GM10266 (cell line): Measurements from ENCODE around the gene GPD1L.
A peak's percentile ranks its signal among the peaks of the same experiment; 100 is the strongest.
"Not testable (repeated sequence)": the region's sequence is repeated elsewhere in the genome, so short reads cannot be mapped to it uniquely, and the experiment has no call there.

Source experiments
- DNase-seq: peaks from one replicate; pipeline ENCODE4 v3.0.0; 2012; ENCODE audit errors: extremely low spot score
- TF ChIP-seq, protein P1 (sequence below): IDR thresholded peaks from 2 replicates; pipeline ENCODE4 v1.5.1; 2012; ENCODE audit warnings: mild to moderate bottlenecking, low read depth; ENCODE audit not compliant: control insufficient read depth, insufficient read depth; ENCODE audit errors: missing control alignments

GPD1L gene

GRCh38 chr3:32106132-32106928, at the start of gene GPD1L:
TSS of gene GPD1L (plus strand) at chr3:32106620. CDS start at chr3:32106712, 92 bp downstream.
- peak; percentile 95 for DNase-seq
- TF ChIP-seq, protein P1, sequence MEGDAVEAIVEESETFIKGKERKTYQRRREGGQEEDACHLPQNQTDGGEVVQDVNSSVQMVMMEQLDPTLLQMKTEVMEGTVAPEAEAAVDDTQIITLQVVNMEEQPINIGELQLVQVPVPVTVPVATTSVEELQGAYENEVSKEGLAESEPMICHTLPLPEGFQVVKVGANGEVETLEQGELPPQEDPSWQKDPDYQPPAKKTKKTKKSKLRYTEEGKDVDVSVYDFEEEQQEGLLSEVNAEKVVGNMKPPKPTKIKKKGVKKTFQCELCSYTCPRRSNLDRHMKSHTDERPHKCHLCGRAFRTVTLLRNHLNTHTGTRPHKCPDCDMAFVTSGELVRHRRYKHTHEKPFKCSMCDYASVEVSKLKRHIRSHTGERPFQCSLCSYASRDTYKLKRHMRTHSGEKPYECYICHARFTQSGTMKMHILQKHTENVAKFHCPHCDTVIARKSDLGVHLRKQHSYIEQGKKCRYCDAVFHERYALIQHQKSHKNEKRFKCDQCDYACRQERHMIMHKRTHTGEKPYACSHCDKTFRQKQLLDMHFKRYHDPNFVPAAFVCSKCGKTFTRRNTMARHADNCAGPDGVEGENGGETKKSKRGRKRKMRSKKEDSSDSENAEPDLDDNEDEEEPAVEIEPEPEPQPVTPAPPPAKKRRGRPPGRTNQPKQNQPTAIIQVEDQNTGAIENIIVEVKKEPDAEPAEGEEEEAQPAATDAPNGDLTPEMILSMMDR = no peak

- DNase-seq = not testable (repeated sequence)
These were observed 48.0 kb upstream of the GPD1L start for GRCh38 chr3:32058465-32058864.

DNA sequence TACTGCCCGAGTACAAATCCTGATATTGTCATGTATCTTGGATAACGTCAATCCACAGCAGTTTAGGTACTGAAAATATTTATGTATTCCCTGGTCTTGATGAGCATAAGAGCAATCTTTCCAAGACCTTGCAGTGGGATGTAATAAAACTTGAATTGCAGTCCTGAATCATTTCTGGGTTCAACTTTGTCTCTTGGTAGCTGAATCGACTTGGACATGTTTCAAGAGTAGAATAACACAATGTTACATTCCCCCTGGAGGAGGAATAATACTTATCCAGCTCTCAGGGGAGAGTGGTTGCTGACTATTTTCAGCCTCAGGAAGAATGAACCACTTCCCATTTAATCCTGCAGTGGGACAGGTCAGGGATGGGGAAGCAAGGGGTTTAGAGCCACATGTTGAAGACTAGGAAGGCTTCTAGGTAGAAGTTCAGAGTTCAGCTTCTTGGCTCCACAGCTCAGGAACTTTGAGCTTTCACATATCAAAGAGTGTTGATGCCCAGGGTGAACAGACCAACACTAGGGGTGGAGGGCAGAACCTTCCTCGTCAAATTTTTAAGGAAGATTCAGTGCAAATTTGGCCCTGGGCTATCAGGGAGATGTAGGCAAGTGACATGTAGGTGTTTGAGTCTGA, 43.4 kb upstream of the GPD1L start:
- TF ChIP-seq, protein P1 = no peak
- no peak for DNase-seq

DNA sequence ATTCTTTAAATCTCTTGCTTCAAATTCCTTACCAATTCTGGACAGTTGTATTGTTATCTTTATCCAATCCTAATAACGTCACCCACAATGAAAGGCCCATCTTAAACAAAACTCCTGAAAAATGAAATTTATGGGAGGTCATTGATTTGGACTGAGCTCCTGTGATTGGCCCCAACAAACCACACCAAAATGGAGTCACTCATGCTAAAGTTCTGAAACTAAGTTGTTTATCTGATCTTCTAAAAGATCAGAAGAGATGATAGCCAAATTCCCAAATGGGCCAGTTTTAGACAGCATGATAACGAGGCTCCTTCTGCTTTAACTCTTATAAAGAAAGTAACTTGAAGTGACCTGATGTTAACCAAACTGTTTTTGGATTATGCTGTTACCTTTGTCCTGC, 39.7 kb upstream of the GPD1L start:
- TF ChIP-seq, protein P1 = no peak
- no peak for DNase-seq

DNA sequence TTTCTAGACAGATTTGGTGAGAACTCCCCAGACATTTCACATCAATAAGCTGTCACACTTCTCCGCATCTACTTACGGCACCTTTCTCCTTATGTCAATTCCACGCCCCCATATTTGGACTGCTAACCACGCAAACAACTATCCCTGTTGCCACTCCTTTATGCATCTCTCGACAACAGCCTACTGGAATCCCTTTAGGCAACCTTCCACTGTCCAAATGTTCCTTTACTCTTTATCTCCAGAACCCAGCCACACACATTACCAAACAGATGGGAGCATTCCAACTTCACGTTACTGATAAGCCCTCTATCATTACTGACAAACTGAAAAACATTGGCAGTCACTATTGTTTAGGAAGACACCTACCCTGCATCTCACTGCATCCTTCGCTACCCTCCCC, 32.2 kb upstream of the GPD1L start:
- DNase-seq = not testable (repeated sequence)

- no peak for DNase-seq
- TF ChIP-seq, protein P1 = no peak
These were observed 29.9 kb upstream of the GPD1L start for GRCh38 chr3:32076566-32076965.

DNA sequence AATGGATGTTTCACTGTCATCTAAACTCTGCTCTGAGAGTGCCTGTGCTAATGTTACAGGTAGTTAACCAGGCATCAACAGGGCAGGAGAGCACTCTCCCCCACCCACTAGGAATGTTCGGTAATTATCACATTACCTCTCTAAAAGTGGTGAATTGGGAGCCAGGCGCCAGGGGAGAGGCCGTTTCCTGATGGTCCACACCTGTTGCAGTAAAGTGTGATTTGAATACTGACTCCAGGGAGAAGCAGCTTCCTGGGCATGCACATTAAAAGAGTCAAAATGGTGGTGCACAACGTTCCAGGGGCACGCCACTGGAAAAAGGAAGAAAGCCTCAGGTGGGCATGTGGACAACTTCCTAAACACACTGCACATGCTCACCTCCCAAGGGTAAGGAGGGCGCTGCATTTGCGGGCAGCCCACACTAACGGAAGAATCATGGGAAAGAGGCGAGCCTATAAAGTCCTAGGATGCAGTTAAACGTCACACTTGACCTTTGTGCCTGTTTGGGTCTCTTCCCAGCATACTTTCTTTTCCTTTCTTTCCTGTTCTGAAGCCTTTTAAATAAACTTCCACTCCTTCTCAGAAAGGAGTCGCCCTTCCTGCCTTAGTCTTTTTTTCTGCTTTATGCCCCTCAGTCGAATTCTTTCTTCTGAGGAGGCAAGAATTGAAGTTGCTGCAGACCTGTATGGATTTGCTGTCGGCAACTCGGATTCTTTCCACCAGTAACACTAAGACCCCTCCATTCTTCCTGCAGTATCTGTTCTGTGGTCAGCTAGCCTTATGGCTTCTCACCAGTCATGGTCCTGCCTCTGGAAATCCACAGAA, 28.9 kb upstream of the GPD1L start:
- DNase-seq = no peak
- TF ChIP-seq, protein P1 = no peak
